HepG2 (cell line): ENCODE data around the gene CHMP6. TPM values are rescaled to one million over a fixed set of nuclear protein-coding genes. Genes with fewer than 3 reads are reported as not detected.

Experiments used
- ATAC-seq: fragments of 200-7000 bp; cut with Tn5 transposase; 3 replicates; pipeline ENCODE4 v1.9.1; 2020; ENCODE audit warnings: mild to moderate bottlenecking, moderate library complexity
- BruUV-seq: library from RNA; stranded (reverse); fragments of 400-500 nt; replicated peaks from 2 replicates; lab custom pipeline; 2021; lab: Mats Ljungman, UMichigan
- CTCF ChIA-PET: fragments of 300-600 bp; formaldehyde crosslinking; extraction: SDS; loops from one replicate; lab custom pipeline; 2021; ENCODE audit warnings: low total read pairs, inconsistent platforms, low intra/inter-chr PET ratio; lab: Yijun Ruan, JAX
- POLR2A ChIA-PET: fragments of 350-600 bp; sonication (Branson Sonifier 250); formaldehyde crosslinking; loops from one replicate; lab custom pipeline; 2020; ENCODE audit warnings: antibody characterized with exemption, inconsistent platforms; lab: Yijun Ruan, JAX
- DNase-seq: peaks from one replicate; pipeline ENCODE4 v3.0.0-alpha.2; 2015; ENCODE audit warnings: low spot score
- FAIRE-seq: peaks from 3 replicates; lab custom pipeline; 2011; peaks lifted over from hg19 to GRCh38; lab: Jason Lieb, UNC
- H2AFZ ChIP-seq: one replicate; pipeline ENCODE4 v1.6.1; 2011; ENCODE audit warnings: low read length, inconsistent platforms
- H3K27ac ChIP-seq: fragments of 300-600 bp; 3 replicates; pipeline ENCODE4 v1.8.0; 2011; ENCODE audit warnings: mixed run types, mild to moderate bottlenecking, mixed read lengths, low read length, inconsistent platforms; ENCODE audit not compliant: insufficient read depth; ENCODE audit errors: extremely low read length
- H3K27me3 ChIP-seq, 2 experiments: fragments of 200-600 bp in 1 of 2; 2 replicates in 1 of 2; 3 replicates in 1 of 2; pipeline versions ENCODE4 v1.6.0 to v1.8.0; 2011; ENCODE audit warnings: low read length in 2 of 2, mild to moderate bottlenecking in 2 of 2, moderate library complexity in 2 of 2, inconsistent platforms in 1 of 2; ENCODE audit not compliant: insufficient read depth in 2 of 2, control insufficient read depth in 1 of 2
- H3K36me3 ChIP-seq, 2 experiments: fragments of 200-600 bp in 1 of 2; replicated peaks in 1 of 2; 2 replicates in 1 of 2; 3 replicates in 1 of 2; pipeline versions ENCODE4 v1.5.1 to v1.8.0; 2011; ENCODE audit warnings: low read length in 2 of 2, inconsistent platforms in 1 of 2; ENCODE audit not compliant: insufficient read depth in 2 of 2, control insufficient read depth in 1 of 2
- H3K4me1 ChIP-seq: 2 replicates; pipeline ENCODE4 v1.5.1; 2012; ENCODE audit warnings: low read length, inconsistent platforms; ENCODE audit not compliant: insufficient read depth
- H3K4me2 ChIP-seq: 2 replicates; pipeline ENCODE4 v1.6.0; 2011; ENCODE audit warnings: low read depth, low read length, inconsistent platforms
- H3K4me3 ChIP-seq, 3 experiments: fragments of 200-600 bp in 1 of 3; sonication (generic), shearing (Covaris generic) in 1 of 3; replicated peaks in 1 of 3; 2 replicates each; pipeline ENCODE4 v1.5.1; 2011 to 2016; ENCODE audit warnings: low read length in 3 of 3, inconsistent platforms in 2 of 3, low read depth in 2 of 3, mild to moderate bottlenecking in 2 of 3, control low read depth in 1 of 3, mixed read lengths in 1 of 3; ENCODE audit not compliant: insufficient read depth in 1 of 3
- H3K79me2 ChIP-seq: one replicate; pipeline ENCODE4 v1.6.1; 2011; ENCODE audit warnings: low read length, inconsistent platforms; ENCODE audit not compliant: insufficient read depth
- H3K9ac ChIP-seq: 2 replicates; pipeline ENCODE4 v1.6.0; 2011; ENCODE audit warnings: mild to moderate bottlenecking, low read depth, low read length, inconsistent platforms; ENCODE audit not compliant: insufficient read depth
- H3K9me3 ChIP-seq: 2 replicates; pipeline ENCODE4 v1.5.1; 2012; ENCODE audit warnings: mild to moderate bottlenecking, low read length
- H4K20me1 ChIP-seq: 2 replicates; pipeline ENCODE4 v1.6.0; 2011; ENCODE audit warnings: inconsistent platforms, mild to moderate bottlenecking, low read length, moderate library complexity; ENCODE audit not compliant: insufficient read depth
- CREB1 ChIP-seq, 2 experiments: fragments of 450-650 bp in 1 of 2; IDR thresholded peaks; 2 replicates each; pipeline ENCODE4 v1.6.1; 2016 to 2017; ENCODE audit warnings: control low read depth in 1 of 2, mild to moderate bottlenecking in 1 of 2, missing compliant biosample characterization in 1 of 2, missing genetic modification characterization in 1 of 2
- EHMT2 ChIP-seq: fragments of 200-600 bp; sonication (generic); IDR thresholded peaks from 2 replicates; pipeline ENCODE4 v1.7.0; 2017; ENCODE audit warnings: antibody characterized with exemption, low read depth, low read length, borderline replicate concordance
- KDM1A ChIP-seq: IDR thresholded peaks from 2 replicates; pipeline ENCODE4 v1.6.1; 2016; ENCODE audit warnings: missing compliant biosample characterization
- MZF1 ChIP-seq: sonication (generic); formaldehyde crosslinking; IDR thresholded peaks from 2 replicates; pipeline ENCODE4 v1.8.1; 2023; ENCODE audit warnings: mild to moderate bottlenecking, missing genetic modification reagents, borderline replicate concordance
- NFE2 ChIP-seq: sonication (generic); formaldehyde crosslinking; IDR thresholded peaks from 2 replicates; pipeline ENCODE4 v1.4.0; 2020; ENCODE audit warnings: missing genetic modification reagents
- RARA ChIP-seq: IDR thresholded peaks from 2 replicates; pipeline ENCODE4 v1.6.1; 2016; ENCODE audit warnings: missing genetic modification reagents, missing compliant biosample characterization
- RCOR2 ChIP-seq: IDR thresholded peaks from 2 replicates; pipeline ENCODE4 v1.6.1; 2016; ENCODE audit warnings: missing biosample characterization, missing genetic modification reagents
- SMAD1 ChIP-seq: sonication (generic); formaldehyde crosslinking; IDR thresholded peaks from 2 replicates; pipeline ENCODE4 v1.4.0; 2020; ENCODE audit warnings: missing genetic modification reagents, low read depth, mild to moderate bottlenecking, borderline replicate concordance
- TCF12 ChIP-seq, 2 experiments: fragments of 450-650 bp in 1 of 2; sonication (generic) in 1 of 2; formaldehyde crosslinking in 1 of 2; IDR thresholded peaks; 2 replicates each; pipeline versions ENCODE4 v1.6.1 to v1.8.0; 2017 to 2022; ENCODE audit warnings: antibody characterized with exemption in 1 of 2, mild to moderate bottlenecking in 1 of 2, missing genetic modification reagents in 1 of 2, moderate library complexity in 1 of 2
- ZNF343 ChIP-seq: sonication (generic); formaldehyde crosslinking; IDR thresholded peaks from 2 replicates; pipeline ENCODE4 v1.4.0; 2020; ENCODE audit warnings: mild to moderate bottlenecking, missing genetic modification reagents
- ZNF44 ChIP-seq: sonication (generic); formaldehyde crosslinking; IDR thresholded peaks from 2 replicates; pipeline ENCODE4 v1.5.1; 2020; ENCODE audit warnings: mild to moderate bottlenecking, missing genetic modification reagents
- ZNF496 ChIP-seq: sonication (generic); formaldehyde crosslinking; IDR thresholded peaks from 2 replicates; pipeline ENCODE4 v1.8.1; 2023; ENCODE audit warnings: mild to moderate bottlenecking, moderate library complexity, missing genetic modification reagents; ENCODE audit not compliant: insufficient replicate concordance
- WGBS: methylation state at CpG from one replicate; pipeline ENCODE4 v1.1.6; 2017; ENCODE audit warnings: low lambda C conversion rate; 5-methylcytosine and 5-hydroxymethylcytosine counted together
- in situ Hi-C: cut with HindIII; loops from 2 replicates; pipeline ENCODE4 v1.10.0; 2017; ENCODE audit warnings: low pct_unique_long_range_greater_than_20kb; ENCODE audit not compliant: extremely low pct_ligation_motif_present
- intact Hi-C: fragments of 100-400 bp; cut with micrococcal nuclease; formaldehyde crosslinking; loops from one replicate; pipeline ENCODE4 v1.10.0; 2022; ENCODE audit not compliant: unreplicated experiment
- polyA plus RNA-seq, 8 experiments: library from polyadenylated mRNA; depleted of rRNA in 3 of 8; stranded (reverse) in 7 of 8; unstranded in 1 of 8; fragments of >200 nt; fragmentation: Illumina TruSeq in 4 of 8; extraction: Trizol in 4 of 8; gene quantifications; 2 replicates each; pipeline versions ENCODE4 v1.2.1 to v1.2.3, GENCODE V29; 2011 to 2016; ENCODE audit warnings: low read depth in 4 of 8, missing spikeins in 1 of 8, mixed read lengths in 1 of 8; ENCODE audit not compliant: insufficient read depth in 1 of 8
- total RNA-seq, 5 experiments: library from RNA; depleted of rRNA; stranded (reverse); fragments of >200 nt; fragmentation: Illumina TruSeq; extraction: Trizol; gene quantifications; 2 replicates each; pipeline ENCODE4 v1.2.3, GENCODE V29; 2016; ENCODE audit warnings: low read depth in 1 of 5
- TF ChIP-seq, protein P1 (sequence below): IDR thresholded peaks from 2 replicates; pipeline ENCODE4 v1.6.1; 2016; ENCODE audit warnings: missing compliant biosample characterization, missing genetic modification reagents, borderline replicate concordance
- TF ChIP-seq, protein P2 (sequence below): sonication (generic); formaldehyde crosslinking; IDR thresholded peaks from 2 replicates; pipeline ENCODE4 v1.4.0; 2020; ENCODE audit warnings: low read depth, mild to moderate bottlenecking, missing genetic modification reagents

The CHMP6 gene
- total and polyA plus RNA-seq, 2 of the 13 experiments (the other 11 are each of a cell fraction or from before 2014, with no cell fraction given): 11.1 to 24.2 TPM

DNA sequence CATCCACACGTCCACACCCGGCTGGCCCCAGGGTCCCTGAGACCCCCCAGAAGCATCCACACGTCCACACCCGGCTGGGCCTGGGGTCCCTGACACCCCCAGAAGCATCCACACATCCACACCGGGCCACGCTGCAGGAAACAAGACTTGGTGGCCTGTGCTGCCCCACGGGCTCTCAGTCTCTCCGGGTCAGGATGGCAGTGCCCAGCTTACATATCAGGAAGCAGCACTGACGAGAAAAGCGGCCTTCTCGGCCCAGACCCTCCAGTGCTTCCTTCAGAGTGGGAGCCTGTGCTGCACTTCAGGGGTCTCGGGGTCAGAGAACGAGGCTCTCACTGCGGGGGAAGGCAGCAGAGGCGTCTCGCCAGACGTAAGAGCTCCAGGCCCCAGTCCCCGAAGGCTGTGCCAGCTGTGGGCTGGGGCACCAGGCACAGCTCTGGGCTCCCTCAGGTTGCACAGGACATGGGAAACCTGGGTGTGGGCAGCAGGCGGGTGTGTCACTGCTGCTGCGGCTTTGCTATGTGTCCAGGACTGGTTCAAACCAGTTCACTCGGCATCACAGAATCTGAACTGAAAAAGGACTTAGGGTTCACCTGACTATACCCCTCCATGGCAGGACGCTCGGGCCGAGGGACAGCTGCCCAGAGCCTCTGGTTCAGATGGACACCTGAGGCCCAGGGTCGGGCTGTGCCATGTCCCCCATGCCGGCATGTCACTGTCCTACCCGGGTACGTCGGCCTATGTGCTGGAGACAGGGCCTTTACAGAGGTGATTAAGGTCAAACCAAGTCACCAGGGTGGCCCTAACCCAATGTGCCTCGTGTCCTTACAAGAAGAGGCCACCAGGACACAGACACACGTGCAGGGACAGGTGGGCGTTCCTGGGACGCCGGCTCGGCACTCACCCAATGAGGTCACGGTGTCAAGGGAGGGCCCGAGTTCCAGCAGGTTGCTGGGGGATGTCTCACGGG lies 40.2 kb upstream of the CHMP6 start (continued):
- TF ChIP-seq TCF12 (IDR thresholded peaks at IDR 0.05) (no peak), TCF12 (CRISPR knock-in tag; IDR thresholded peaks at IDR 0.05) (no peak), MZF1 (CRISPR knock-in tag) (no peak), ZNF343 (CRISPR knock-in tag) (no peak)
- TF ChIP-seq, protein P1, sequence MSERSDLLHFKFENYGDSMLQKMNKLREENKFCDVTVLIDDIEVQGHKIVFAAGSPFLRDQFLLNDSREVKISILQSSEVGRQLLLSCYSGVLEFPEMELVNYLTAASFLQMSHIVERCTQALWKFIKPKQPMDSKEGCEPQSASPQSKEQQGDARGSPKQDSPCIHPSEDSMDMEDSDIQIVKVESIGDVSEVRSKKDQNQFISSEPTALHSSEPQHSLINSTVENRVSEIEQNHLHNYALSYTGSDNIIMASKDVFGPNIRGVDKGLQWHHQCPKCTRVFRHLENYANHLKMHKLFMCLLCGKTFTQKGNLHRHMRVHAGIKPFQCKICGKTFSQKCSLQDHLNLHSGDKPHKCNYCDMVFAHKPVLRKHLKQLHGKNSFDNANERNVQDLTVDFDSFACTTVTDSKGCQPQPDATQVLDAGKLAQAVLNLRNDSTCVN: no peak

DNA sequence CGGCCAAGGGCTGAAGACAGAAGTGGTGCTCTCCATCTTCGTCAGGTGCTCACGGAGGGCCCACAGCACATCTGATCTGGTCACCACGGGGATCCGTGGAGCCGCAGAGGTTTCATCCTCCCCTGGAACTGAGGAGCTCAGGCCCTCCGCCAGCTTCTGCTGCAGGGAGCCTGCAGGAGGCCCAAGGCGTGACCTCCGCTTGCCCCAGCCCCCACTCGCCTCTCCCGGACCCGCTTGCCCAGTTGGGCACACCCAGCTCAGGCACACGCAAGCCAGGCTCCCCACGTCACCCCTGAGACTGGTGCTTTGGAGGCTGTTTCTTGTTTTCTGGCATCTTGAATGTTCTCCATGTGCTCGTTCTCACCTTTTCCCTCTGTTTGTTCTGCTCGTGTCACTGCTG lies 39.4 kb upstream of the CHMP6 start:
- Histone ChIP-seq H2AFZ (no peak overlapping the region), H4K20me1 (no peaks in the 10 kb centered on the region), H3K4me2 (no peak overlapping the region), H3K79me2 (no peaks in the 10 kb centered on the region), H3K9me3 (no peaks in the 10 kb centered on the region), H3K4me3 (no peak overlapping the region), H3K27me3 (no peaks in the 10 kb centered on the region), H3K36me3 (peaks cover 16 to 27% of the 10 kb centered on the region in 2 experiments; a peak in 4 of 5 replicates), H3K4me1 (no peaks in the 10 kb centered on the region), H3K9ac (no peak overlapping the region), H3K27ac (no peak overlapping the region)
- WGBS: 95% methylated on average over 13 of the region's 16 CpGs
- intact Hi-C loops: no loop called here
- CTCF ChIA-PET: no interaction called here
- FAIRE-seq: no peak
- in situ Hi-C loops: no loop called here
- DNase-seq: no peak
- ATAC-seq: no peak
- BruUV-seq: no TSS peak
- POLR2A ChIA-PET: no interaction called here
- TF ChIP-seq NFE2 (CRISPR knock-in tag) (no peak), EHMT2 (no peak), CREB1 (IDR thresholded peaks at IDR 0.05) (no peak), CREB1 (CRISPR knock-in tag; IDR thresholded peaks at IDR 0.05) (no peak), RCOR2 (CRISPR knock-in tag) (no peak), ZNF44 (CRISPR knock-in tag) (no peak), SMAD1 (CRISPR knock-in tag) (no peak), RARA (CRISPR knock-in tag) (no peak), KDM1A (CRISPR knock-in tag) (no peak), ZNF496 (CRISPR knock-in tag) (no peak)
- TF ChIP-seq, protein P2, sequence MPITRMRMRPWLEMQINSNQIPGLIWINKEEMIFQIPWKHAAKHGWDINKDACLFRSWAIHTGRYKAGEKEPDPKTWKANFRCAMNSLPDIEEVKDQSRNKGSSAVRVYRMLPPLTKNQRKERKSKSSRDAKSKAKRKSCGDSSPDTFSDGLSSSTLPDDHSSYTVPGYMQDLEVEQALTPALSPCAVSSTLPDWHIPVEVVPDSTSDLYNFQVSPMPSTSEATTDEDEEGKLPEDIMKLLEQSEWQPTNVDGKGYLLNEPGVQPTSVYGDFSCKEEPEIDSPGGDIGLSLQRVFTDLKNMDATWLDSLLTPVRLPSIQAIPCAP: no peak
